ENCODE results near the gene MPIG6B. TPM values are rescaled to one million over a fixed set of nuclear protein-coding genes. Genes with fewer than 3 reads are reported as not detected.

The MPIG6B gene
- total RNA-seq, 1 donor from 2014 or later: not detected

GRCh38 chr6:31729515-31729978 lies 6.4 kb downstream of the MPIG6B start:
- Histone ChIP-seq H2AFZ (ENCODE audit: low read depth, low read length) (peak overlapping the region; percentile 77), H3K4me3 (ENCODE audit: insufficient read depth, low read depth, low read length) (peak overlapping the region; percentile 86), H3K4me1 (ENCODE audit: insufficient read depth, low read length) (peaks cover 29% of the 10 kb centered on the region), H4K20me1 (ENCODE audit: insufficient read depth, low read length) (peaks cover 58% of the 10 kb centered on the region), H3K27me3 (ENCODE audit: insufficient read depth, low read length) (no peaks in the 10 kb centered on the region), H3K4me2 (ENCODE audit: low read length) (peak overlapping the region; percentile 96), H3K9ac (ENCODE audit: low read length) (peak overlapping the region; percentile 88), H3K36me3 (ENCODE audit: insufficient read depth, low read length) (peaks cover 39% of the 10 kb centered on the region), H3K27ac (ENCODE audit: low read depth, low read length) (peak overlapping the region; percentile 77), H3K79me2 (ENCODE audit: insufficient read depth, low read length) (peaks cover 33% of the 10 kb centered on the region), H3K9me3 (ENCODE audit: insufficient read depth, low read depth, low read length) (no peaks in the 10 kb centered on the region)
- no peaks in the 10 kb centered on the region for H3K27me3 Mint-ChIP-seq (ENCODE audit: low read depth, unreplicated experiment)
- no peak for FAIRE-seq
- H3K4me3 Mint-ChIP-seq (ENCODE audit: unreplicated experiment): peak overlapping the region; percentile 90
- peak; percentile 70 for DNase-seq (ENCODE audit: low read depth)
- H3K36me3 Mint-ChIP-seq (ENCODE audit: low read depth, unreplicated experiment): peaks cover 29% of the 10 kb centered on the region
- TF ChIP-seq EZH2 (IDR thresholded peaks at IDR 0.05; ENCODE audit: insufficient read depth, low read length) (no peak), CTCF (IDR thresholded peaks at IDR 0.05; ENCODE audit: insufficient read depth, low read depth, low read length) (no peak)
- no peaks in the 10 kb centered on the region for H3K9me3 Mint-ChIP-seq (ENCODE audit: unreplicated experiment)
- H3K27ac Mint-ChIP-seq (ENCODE audit: unreplicated experiment): peak overlapping the region; percentile 87
- H3K4me1 Mint-ChIP-seq (ENCODE audit: low read depth, unreplicated experiment): peaks cover 23% of the 10 kb centered on the region

GRCh38 chr6:31729979-31730630 lies 6.9 kb downstream of the MPIG6B start:
- H3K36me3 ChIP-seq (ENCODE audit: insufficient read depth, low read length): peaks cover 39% of the 10 kb centered on the region
- H4K20me1 ChIP-seq (ENCODE audit: insufficient read depth, low read length): peaks cover 63% of the 10 kb centered on the region
- Mint-ChIP-seq H3K27me3 (ENCODE audit: low read depth, unreplicated experiment) (no peaks in the 10 kb centered on the region), H3K36me3 (ENCODE audit: low read depth, unreplicated experiment) (peaks cover 26% of the 10 kb centered on the region), H3K4me3 (ENCODE audit: unreplicated experiment) (peak overlapping the region; percentile 90), H3K9me3 (ENCODE audit: unreplicated experiment) (no peaks in the 10 kb centered on the region), H3K27ac (ENCODE audit: unreplicated experiment) (peak overlapping the region; percentile 87), H3K4me1 (ENCODE audit: low read depth, unreplicated experiment) (peaks cover 23% of the 10 kb centered on the region)
- H3K4me1 ChIP-seq (ENCODE audit: insufficient read depth, low read length): peaks cover 29% of the 10 kb centered on the region
- TF ChIP-seq CTCF (IDR thresholded peaks at IDR 0.05; ENCODE audit: insufficient read depth, low read depth, low read length) (no peak), EZH2 (IDR thresholded peaks at IDR 0.05; ENCODE audit: insufficient read depth, low read length) (no peak)
- no peaks in the 10 kb centered on the region for H3K27me3 ChIP-seq (ENCODE audit: insufficient read depth, low read length)
- peak overlapping the region; percentile 96 for H3K4me2 ChIP-seq (ENCODE audit: low read length)
- peak overlapping the region; percentile 86 for H3K4me3 ChIP-seq (ENCODE audit: insufficient read depth, low read depth, low read length)
- no peak for FAIRE-seq
- no peaks in the 10 kb centered on the region for H3K9me3 ChIP-seq (ENCODE audit: insufficient read depth, low read depth, low read length)
- H3K79me2 ChIP-seq (ENCODE audit: insufficient read depth, low read length): peaks cover 39% of the 10 kb centered on the region
- peak overlapping the region; percentile 77 for H2AFZ ChIP-seq (ENCODE audit: low read depth, low read length)
- peak; percentile 78 for DNase-seq (ENCODE audit: low read depth)
- peak overlapping the region; percentile 88 for H3K9ac ChIP-seq (ENCODE audit: low read length)
- peak overlapping the region; percentile 77 for H3K27ac ChIP-seq (ENCODE audit: low read depth, low read length)

- H4K20me1 ChIP-seq (ENCODE audit: insufficient read depth, low read length): peaks cover 67% of the 10 kb centered on the region
- no peak overlapping the region for H2AFZ ChIP-seq (ENCODE audit: low read depth, low read length)
- H3K79me2 ChIP-seq (ENCODE audit: insufficient read depth, low read length): peaks cover 44% of the 10 kb centered on the region
- Mint-ChIP-seq H3K36me3 (ENCODE audit: low read depth, unreplicated experiment) (peaks cover 24% of the 10 kb centered on the region), H3K4me3 (ENCODE audit: unreplicated experiment) (peak overlapping the region; percentile 90), H3K27me3 (ENCODE audit: low read depth, unreplicated experiment) (no peaks in the 10 kb centered on the region), H3K27ac (ENCODE audit: unreplicated experiment) (peak overlapping the region; percentile 66), H3K9me3 (ENCODE audit: unreplicated experiment) (no peaks in the 10 kb centered on the region), H3K4me1 (ENCODE audit: low read depth, unreplicated experiment) (peaks cover 23% of the 10 kb centered on the region)
- peaks cover 39% of the 10 kb centered on the region for H3K36me3 ChIP-seq (ENCODE audit: insufficient read depth, low read length)
- no peaks in the 10 kb centered on the region for H3K9me3 ChIP-seq (ENCODE audit: insufficient read depth, low read depth, low read length)
- H3K4me3 ChIP-seq (ENCODE audit: insufficient read depth, low read depth, low read length): peak overlapping the region; percentile 86
- H3K9ac ChIP-seq (ENCODE audit: low read length): peak overlapping the region; percentile 88
- no peak for TF ChIP-seq EZH2 (IDR thresholded peaks at IDR 0.05; ENCODE audit: insufficient read depth, low read length)
- TF ChIP-seq CTCF (IDR thresholded peaks at IDR 0.05; ENCODE audit: insufficient read depth, low read depth, low read length): no peak
- no peaks in the 10 kb centered on the region for H3K27me3 ChIP-seq (ENCODE audit: insufficient read depth, low read length)
- peaks cover 29% of the 10 kb centered on the region for H3K4me1 ChIP-seq (ENCODE audit: insufficient read depth, low read length)
- H3K4me2 ChIP-seq (ENCODE audit: low read length): peak overlapping the region; percentile 96
- H3K27ac ChIP-seq (ENCODE audit: low read depth, low read length): peak overlapping the region; percentile 77
- FAIRE-seq (no peak), DNase-seq (ENCODE audit: low read depth) (no peak)
These were observed 7.5 kb downstream of the MPIG6B start for GRCh38 chr6:31730631-31731086.
